ENCODE measurements around the gene SIRT7.

SIRT7 gene

DNA sequence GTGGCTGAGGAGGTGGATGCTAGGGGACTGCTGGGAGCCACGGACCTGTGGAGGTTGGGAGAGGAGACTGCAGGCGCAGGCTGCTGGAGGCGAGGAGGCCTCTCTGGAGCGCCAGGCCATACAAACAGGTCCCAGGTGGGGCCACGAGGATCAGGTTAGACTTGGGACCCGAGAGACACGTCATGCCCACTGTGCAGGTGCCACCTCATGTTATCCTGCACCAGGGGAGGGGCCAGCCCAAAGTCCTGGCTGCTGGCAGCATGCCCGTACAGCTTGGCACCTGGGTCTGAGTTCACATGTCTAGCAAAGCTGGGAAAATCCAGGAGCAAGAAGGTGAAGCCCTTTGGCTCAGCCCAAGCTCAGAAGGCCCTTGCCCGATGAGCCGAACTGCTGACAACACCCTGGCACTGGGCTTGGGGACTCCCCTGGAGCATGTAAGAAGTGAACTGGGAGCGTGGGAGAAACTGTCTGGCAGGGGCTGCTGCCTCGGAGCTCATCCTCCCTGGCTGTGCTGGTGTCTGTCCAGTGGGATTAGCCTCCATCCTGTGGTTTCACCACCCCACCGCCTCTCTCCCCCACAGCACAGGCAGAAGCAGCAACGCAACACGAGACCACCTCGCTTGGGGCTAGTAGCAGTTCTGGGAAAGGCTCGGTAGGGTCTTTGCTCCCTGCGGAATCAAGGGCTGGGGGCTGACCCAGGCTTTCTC lies 52.1 kb downstream of the SIRT7 start:
- peaks cover 52% of the 10 kb centered on the region for H3K79me2 ChIP-seq (ENCODE audit: insufficient read depth, low read depth)
- H3K27me3 ChIP-seq (ENCODE audit: insufficient read depth, low read depth), result no peaks in the 10 kb centered on the region
- peaks cover 57% of the 10 kb centered on the region for H3K4me1 ChIP-seq (ENCODE audit: low read depth, poor library complexity, severe bottlenecking)
- H3K9ac ChIP-seq, result no peak overlapping the region; the same call in 1 of the 2 replicates
- H3K36me3 ChIP-seq (ENCODE audit: insufficient read depth), result no peaks in the 10 kb centered on the region
- H3K27ac ChIP-seq, result peak overlapping the region; percentile 12; the same call in 1 of the 2 replicates
- no peak overlapping the region for H3K4me3 ChIP-seq (IDR thresholded peaks at IDR 0.05; ENCODE audit: insufficient read depth, low read depth, low read length)
- no peak overlapping the region for H3K4me2 ChIP-seq
- H4K20me1 ChIP-seq (ENCODE audit: insufficient read depth), result no peaks in the 10 kb centered on the region
- TF ChIP-seq, protein P1, sequence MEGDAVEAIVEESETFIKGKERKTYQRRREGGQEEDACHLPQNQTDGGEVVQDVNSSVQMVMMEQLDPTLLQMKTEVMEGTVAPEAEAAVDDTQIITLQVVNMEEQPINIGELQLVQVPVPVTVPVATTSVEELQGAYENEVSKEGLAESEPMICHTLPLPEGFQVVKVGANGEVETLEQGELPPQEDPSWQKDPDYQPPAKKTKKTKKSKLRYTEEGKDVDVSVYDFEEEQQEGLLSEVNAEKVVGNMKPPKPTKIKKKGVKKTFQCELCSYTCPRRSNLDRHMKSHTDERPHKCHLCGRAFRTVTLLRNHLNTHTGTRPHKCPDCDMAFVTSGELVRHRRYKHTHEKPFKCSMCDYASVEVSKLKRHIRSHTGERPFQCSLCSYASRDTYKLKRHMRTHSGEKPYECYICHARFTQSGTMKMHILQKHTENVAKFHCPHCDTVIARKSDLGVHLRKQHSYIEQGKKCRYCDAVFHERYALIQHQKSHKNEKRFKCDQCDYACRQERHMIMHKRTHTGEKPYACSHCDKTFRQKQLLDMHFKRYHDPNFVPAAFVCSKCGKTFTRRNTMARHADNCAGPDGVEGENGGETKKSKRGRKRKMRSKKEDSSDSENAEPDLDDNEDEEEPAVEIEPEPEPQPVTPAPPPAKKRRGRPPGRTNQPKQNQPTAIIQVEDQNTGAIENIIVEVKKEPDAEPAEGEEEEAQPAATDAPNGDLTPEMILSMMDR (conservative IDR thresholded peaks at IDR 0.05; ENCODE audit: low read depth, low read length), result no peak
- H2AFZ ChIP-seq (ENCODE audit: low read depth), result no peak overlapping the region

DNA sequence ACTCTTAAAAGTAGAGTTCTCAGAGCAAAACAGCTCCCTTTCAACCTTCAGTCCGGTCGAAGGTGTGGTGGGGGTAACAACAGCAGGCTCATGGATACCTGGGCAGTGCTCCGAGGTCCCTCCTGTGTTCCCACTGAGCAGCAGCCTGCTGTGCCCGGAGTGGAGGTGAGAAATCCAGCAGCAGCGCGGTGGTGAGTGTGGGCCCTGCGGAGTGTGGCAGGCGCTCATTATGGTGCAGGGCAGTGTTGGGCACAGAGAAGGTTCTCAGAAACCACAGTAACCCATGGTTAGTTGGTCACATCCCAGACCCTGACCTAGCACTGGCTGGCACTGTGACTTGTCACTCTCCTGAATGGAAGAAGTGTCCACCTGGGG lies 52.6 kb downstream of the SIRT7 start:
- Histone ChIP-seq H2AFZ (ENCODE audit: low read depth) (no peak overlapping the region), H3K4me2 (no peak overlapping the region), H3K4me3 (IDR thresholded peaks at IDR 0.05; ENCODE audit: insufficient read depth, low read depth, low read length) (no peak overlapping the region), H3K36me3 (ENCODE audit: insufficient read depth) (no peaks in the 10 kb centered on the region), H3K9ac (no peak overlapping the region; the same call in 1 of the 2 replicates), H3K79me2 (ENCODE audit: insufficient read depth, low read depth) (peaks cover 48% of the 10 kb centered on the region), H3K4me1 (ENCODE audit: low read depth, poor library complexity, severe bottlenecking) (peaks cover 57% of the 10 kb centered on the region), H3K27me3 (ENCODE audit: insufficient read depth, low read depth) (no peaks in the 10 kb centered on the region), H4K20me1 (ENCODE audit: insufficient read depth) (no peaks in the 10 kb centered on the region), H3K27ac (no peak overlapping the region; the same call in 1 of the 2 replicates)
- TF ChIP-seq, protein P1 (conservative IDR thresholded peaks at IDR 0.05; ENCODE audit: low read depth, low read length), result no peak

DNA sequence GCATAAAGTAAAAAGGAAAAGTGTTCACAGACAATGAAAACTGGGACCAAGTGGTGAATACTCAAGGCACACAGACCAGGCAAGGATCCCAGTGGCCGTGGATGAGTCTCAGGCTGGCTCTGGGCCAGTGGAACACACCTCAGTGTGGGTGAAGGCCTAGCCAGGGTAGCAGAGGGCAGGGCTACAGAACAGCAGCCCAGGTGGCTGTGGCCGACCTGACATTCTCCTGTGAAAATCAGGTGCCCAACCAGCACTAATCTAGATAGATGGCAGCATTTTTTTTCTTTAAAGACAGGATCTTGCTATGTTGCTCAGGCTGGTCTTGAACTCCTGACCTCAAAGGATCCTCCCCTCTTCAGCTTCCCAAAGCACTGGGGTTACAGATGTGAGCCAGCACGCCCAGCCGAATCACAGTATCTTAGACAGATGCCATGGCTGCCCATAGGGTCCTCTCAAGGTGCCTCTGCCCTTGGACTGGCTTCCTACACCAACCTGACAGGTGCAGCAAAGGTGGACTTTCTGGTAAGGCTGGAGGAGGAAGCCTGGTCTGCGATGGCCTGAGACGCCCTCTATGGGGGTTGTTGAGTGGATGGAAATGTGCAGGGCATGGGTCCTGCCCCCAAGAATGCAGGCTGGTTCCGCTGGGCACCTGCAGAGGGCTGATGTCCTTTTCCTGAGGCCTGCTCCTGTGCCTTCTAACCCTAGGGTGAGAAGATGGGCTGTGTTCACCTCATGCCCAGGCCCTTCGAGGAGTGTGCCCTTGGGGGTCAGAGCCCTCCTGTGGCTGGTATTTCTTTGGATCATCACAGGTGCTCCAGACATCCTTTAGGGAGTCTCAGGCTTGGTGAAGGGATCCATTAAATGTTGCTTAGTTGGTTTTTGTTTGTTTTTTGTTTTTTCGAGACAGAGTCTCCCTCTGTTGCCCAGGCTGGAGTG lies 53.9 kb downstream of the SIRT7 start:
- H3K9ac ChIP-seq, result no peak overlapping the region
- H3K79me2 ChIP-seq (ENCODE audit: insufficient read depth, low read depth), result peaks cover 48% of the 10 kb centered on the region
- TF ChIP-seq, protein P1 (conservative IDR thresholded peaks at IDR 0.05; ENCODE audit: low read depth, low read length), result no peak
- H4K20me1 ChIP-seq (ENCODE audit: insufficient read depth), result peaks cover 3% of the 10 kb centered on the region
- H3K27ac ChIP-seq, result no peak overlapping the region
- H3K27me3 ChIP-seq (ENCODE audit: insufficient read depth, low read depth), result no peaks in the 10 kb centered on the region
- no peak overlapping the region for H3K4me2 ChIP-seq
- H3K4me1 ChIP-seq (ENCODE audit: low read depth, poor library complexity, severe bottlenecking), result peaks cover 52% of the 10 kb centered on the region
- H3K36me3 ChIP-seq (ENCODE audit: insufficient read depth), result no peaks in the 10 kb centered on the region
- H3K4me3 ChIP-seq (IDR thresholded peaks at IDR 0.05; ENCODE audit: insufficient read depth, low read depth, low read length), result no peak overlapping the region
- H2AFZ ChIP-seq (ENCODE audit: low read depth), result no peak overlapping the region

DNA sequence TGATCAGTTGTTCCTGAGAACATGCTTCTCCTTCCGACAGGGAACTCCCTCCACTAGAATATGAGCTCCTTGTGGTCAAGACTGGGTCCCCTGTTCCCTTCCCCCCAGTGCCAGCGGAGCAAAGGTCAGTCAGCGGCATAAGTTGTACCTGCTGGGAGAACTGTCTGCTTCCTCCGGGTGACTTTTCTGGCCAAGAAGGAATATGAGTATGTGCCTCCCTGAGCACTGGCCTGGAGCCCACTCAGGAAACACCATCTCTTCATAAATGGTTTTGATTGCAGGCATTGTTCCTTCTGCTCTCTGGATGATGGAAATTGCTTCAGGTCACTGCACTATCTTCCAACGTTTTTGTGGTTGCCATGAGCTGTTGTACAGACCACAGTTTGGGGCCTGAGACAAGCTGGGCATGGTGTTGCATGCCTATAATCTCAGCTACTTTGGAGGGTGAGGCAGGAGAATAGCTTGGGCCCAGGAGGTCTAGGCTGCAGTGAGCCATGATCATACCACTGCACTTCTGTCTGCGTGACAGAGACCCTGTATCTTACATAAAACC lies 54.8 kb downstream of the SIRT7 start:
- Histone ChIP-seq H3K4me2 (no peak overlapping the region), H3K9ac (no peak overlapping the region), H3K4me1 (ENCODE audit: low read depth, poor library complexity, severe bottlenecking) (peaks cover 57% of the 10 kb centered on the region), H4K20me1 (ENCODE audit: insufficient read depth) (peaks cover 6% of the 10 kb centered on the region), H3K27ac (no peak overlapping the region), H3K36me3 (ENCODE audit: insufficient read depth) (no peaks in the 10 kb centered on the region), H3K79me2 (ENCODE audit: insufficient read depth, low read depth) (peaks cover 53% of the 10 kb centered on the region), H3K27me3 (ENCODE audit: insufficient read depth, low read depth) (no peaks in the 10 kb centered on the region), H3K4me3 (IDR thresholded peaks at IDR 0.05; ENCODE audit: insufficient read depth, low read depth, low read length) (no peak overlapping the region), H2AFZ (ENCODE audit: low read depth) (no peak overlapping the region)
- TF ChIP-seq, protein P1 (conservative IDR thresholded peaks at IDR 0.05; ENCODE audit: low read depth, low read length), result no peak

All from KMS-11 (cell line).